Activated CD8-positive, alpha-beta memory T cell treated with anti-CD3 and anti-CD28 coated beads for 36 hours (primary cell): ENCODE data around the gene PDK2. TPM values are rescaled to one million over a fixed set of nuclear protein-coding genes. Genes with fewer than 3 reads are reported as not detected.

Experiments used
- CTCF ChIA-PET: fragments of 350-600 bp; sonication (Branson Sonifier 250); formaldehyde crosslinking; loops from one replicate; lab custom pipeline; 2021; ENCODE audit warnings: antibody characterized with exemption; lab: Charles Lee
- POLR2A ChIA-PET: fragments of 350-600 bp; sonication (Branson Sonifier 250); formaldehyde crosslinking; loops from one replicate; lab custom pipeline; 2021; ENCODE audit warnings: antibody characterized with exemption; lab: Charles Lee
- total RNA-seq, 2 experiments: library from RNA; stranded (reverse); gene quantifications; one replicate each; pipeline ENCODE4 v1.2.3, GENCODE V29; 2021

The PDK2 gene
- total RNA-seq, 2 experiments from 2014 or later, result 15.0 to 18.5 TPM

DNA sequence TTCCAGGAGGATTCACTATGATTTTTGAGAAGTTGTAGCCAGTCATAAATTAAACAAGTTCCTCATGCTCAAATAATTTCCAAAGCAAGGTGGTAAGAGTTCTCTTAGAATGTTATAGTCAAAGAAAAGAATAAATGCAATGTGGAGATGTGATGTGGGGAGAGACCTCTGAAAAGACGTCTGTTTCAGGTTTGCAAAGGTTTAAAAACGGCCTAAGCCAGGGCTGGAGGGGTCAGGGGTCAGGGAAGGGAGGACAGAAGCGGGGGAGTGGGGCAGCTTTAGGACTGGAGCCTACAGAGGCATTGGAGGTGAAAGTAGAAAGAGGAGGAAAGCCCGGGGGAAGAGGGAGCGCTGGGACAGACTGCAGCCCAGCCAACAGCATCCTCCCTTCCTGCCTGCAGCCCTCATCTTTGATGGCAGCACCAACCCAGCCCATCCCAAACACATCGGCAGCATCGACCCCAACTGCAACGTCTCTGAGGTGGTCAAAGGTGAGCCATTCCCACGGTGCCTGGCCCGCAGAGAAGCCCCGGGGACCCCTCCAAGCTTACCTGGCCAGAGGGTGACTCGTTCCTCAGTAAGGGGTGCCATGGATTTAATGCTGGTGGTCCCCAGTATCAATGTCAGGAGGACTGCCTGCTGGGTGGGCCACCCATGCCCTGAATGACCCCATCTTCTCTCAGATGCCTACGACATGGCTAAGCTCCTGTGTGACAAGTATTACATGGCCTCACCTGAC, 11.4 kb downstream of the PDK2 start:
- POLR2A ChIA-PET, result no interaction called here

DNA sequence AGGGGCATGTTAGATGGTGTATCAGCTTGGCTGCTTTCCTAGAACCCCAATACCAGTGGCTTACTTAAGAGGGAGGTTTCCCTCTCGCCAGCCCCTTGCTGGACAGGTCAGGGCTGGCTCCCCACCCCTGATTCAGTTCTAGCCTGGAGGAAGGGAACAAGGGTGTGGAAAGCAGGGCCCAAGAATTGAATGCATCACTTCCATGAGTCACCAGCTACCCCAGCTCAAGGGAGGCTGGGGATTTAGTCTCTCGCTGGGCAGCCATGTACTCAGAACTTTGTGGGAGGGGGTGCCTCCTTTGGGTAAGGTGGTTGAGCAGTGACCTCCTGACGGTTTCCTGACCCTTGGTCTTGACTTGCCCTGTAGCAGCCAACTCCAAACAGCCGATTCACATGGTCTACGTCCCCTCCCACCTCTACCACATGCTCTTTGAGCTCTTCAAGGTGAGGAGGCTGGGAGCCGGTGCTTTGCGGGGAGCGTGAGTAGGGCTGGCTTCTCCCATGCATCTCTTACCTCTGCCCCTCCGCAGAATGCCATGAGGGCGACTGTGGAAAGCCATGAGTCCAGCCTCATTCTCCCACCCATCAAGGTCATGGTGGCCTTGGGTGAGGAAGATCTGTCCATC, 12.8 kb downstream of the PDK2 start:
- CTCF ChIA-PET, result interaction anchor here (1.3 to 2.0 kb wide), 2 partner anchors 14 to 62 kb away, joined by 5 to 7 read pairs; no protein-coding TSS in a partner anchor
- POLR2A ChIA-PET, result no interaction called here

More for the DNA sequence above, 11.4 kb downstream of the PDK2 start:
- CTCF ChIA-PET, result interaction anchor here (2.0 kb wide), 1 partner anchor 12 kb away, joined by 7 read pairs; no protein-coding TSS in a partner anchor

DNA sequence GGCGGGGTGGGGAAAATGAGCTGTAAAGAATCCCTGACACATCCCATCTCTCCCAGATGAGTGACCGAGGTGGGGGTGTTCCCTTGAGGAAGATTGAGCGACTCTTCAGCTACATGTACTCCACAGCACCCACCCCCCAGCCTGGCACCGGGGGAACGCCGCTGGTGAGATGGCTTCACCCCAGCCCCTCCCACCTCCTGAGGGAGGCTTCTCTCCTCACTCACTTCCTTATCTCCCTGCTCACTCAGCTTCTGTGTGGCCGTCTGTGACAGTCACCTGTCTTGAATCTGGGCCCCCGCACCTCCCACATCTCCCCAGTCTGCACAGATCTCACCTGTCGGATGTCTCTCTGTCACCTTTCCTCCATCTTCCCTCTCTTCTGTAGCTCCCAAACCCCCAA, 13.4 kb downstream of the PDK2 start:
- POLR2A ChIA-PET, result no interaction called here
- CTCF ChIA-PET, result interaction anchor here (0.8 to 2.0 kb wide), 4 partner anchors 9 to 61 kb away, joined by 4 to 7 read pairs (median 4); no protein-coding TSS in a partner anchor

DNA sequence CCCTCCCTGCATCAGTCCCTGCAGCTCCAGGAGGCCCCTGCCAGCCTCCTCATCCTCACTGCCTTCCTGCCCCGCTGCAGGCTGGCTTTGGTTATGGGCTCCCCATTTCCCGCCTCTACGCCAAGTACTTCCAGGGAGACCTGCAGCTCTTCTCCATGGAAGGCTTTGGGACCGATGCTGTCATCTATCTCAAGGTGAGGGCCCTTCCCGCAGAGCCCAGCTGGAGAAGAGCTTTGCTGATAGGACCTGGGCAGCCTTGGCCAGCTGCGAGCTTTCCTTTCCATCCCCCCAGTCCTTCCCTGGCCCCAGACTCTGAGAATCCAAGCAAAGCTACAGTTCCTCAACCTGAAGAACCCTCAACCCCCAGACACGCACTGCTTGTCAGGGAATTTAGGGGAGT, 14.1 kb downstream of the PDK2 start:
- POLR2A ChIA-PET, result no interaction called here

DNA sequence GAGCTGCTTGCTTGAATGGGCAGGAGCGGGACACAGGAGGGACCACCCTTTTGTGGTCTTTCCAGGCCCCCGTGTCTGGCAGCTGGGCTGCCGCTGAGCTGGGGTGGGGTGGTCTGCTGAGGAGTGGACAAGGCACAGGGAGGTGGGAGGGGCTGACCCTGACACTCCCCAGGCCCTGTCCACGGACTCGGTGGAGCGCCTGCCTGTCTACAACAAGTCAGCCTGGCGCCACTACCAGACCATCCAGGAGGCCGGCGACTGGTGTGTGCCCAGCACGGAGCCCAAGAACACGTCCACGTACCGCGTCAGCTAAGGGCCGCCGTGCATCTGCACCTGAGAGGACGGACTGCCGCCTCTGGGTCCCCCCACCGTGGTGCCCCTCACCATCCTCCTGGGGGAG, 14.6 kb downstream of the PDK2 start:
- ChIA-PET POLR2A (no interaction called here), CTCF (no interaction called here)

More for the DNA sequence above, 14.1 kb downstream of the PDK2 start:
- CTCF ChIA-PET, result interaction anchor here (0.8 to 1.3 kb wide), 3 partner anchors 9 to 60 kb away, joined by 4 to 5 read pairs (median 4); no protein-coding TSS in a partner anchor

DNA sequence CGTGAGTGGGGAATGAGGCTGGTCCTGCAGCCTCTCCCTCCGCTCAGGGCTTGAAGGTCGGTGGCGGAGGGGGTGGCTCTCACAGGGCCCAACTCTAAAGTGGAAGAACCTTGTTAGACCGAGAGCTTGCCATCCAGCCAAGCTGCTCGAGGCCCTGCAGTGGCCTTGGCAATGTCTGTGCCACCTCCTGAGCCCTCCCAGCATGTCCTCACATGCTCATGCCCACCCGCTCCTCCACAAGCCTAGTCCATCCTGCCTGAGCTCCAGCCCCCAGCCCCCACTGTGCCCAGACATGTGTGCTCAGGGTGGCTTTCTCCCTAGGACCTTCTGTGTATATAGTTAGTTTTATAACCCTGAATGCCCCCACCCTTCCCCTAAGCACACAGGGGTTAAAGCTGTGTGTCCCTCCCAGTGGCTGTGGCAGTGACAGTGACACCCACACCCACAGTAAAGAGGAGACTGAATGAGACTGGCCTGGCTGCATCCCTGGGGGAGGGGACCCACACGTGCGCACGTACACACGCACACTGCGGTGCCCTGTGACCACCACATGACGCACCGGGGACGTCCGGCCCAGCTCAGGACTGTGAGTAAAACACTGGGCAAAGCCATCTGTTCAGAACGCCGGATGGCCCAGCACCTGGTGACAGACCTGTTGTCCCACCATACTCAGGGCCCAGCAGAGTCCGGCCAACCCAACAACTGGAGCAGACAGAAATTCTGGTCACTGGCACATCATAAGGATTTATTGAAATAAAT, 15.6 kb downstream of the PDK2 start:
- ChIA-PET POLR2A (no interaction called here), CTCF (interaction anchor here (0.6 kb wide), 1 partner anchor 24 kb away, joined by 3 read pairs; no protein-coding TSS in a partner anchor)

DNA sequence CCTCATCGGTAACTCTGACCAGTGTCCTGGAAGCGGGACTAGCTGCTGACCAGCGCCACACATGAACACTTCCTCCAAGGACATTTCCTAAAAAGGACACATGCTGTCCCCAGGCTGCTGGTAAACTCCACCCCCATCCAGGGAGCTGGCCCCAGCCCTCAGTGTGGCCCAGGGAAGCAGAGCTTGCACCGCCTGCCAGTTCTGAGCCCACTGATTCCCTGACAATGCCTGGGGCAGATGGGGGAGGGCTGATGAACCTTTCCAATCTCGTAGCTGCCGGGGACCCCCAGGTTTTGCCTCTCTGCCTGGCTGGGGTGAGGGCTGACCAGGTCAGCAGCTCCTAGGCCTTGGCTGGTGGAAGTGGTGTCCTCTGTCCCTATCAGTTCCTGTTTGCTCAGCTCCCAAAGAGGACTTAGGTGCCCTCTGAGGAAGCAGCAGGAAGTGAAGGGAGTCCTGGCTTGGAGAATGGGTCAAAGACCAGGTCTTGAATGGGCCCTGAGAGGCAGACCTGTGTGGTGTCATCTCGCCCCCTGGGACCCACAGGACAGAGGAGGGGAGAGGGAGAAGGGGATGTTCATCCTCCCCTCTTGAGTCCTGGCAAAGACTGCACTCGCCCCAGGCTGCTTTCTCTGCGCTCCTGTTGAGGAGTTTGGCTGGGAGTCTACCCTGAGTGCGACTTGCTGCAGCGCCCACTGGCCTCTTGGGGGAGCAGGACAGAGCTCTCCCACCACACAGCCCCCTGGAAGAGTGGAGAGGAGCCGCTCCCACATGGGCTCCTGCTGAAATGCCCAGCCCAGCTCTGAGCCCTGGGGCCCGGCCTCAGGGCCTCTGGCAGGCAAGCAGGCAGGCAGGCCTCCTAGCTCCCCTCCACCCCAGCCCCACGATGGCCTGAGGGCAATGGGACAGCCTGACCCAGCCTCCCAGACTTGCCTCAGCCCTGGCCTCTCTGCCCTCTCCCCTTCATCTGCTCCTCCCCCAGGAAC, 16.8 kb downstream of the PDK2 start:
- ChIA-PET POLR2A (no interaction called here), CTCF (interaction anchor here (0.9 kb wide), 1 partner anchor 18 kb away, joined by 5 read pairs; no protein-coding TSS in a partner anchor)

DNA sequence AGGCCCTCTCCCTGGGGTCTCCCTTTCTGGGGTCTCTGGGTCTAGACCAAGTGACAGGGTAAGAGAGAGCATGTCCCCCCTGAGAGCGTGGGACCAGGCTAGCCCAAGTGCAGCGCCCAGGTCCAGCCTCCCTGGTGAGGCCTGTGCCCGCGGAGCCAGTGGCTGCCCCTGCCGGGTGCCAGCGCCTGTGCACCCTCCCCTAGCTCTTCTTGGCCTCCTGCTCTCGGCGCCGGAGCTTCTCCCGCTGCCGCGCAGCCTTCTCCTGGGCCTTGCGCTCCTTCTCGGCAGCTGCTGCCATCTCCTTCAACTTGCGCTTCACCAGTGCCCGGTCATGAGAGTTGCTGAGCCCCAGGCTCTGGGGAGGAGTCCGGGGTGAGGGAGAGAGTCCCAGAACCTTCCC, 17.5 kb downstream of the PDK2 start:
- ChIA-PET CTCF (interaction anchor here (0.6 to 0.9 kb wide), 2 partner anchors 19 to 1087 kb away, joined by 3 to 5 read pairs; no protein-coding TSS in a partner anchor), POLR2A (no interaction called here)

DNA sequence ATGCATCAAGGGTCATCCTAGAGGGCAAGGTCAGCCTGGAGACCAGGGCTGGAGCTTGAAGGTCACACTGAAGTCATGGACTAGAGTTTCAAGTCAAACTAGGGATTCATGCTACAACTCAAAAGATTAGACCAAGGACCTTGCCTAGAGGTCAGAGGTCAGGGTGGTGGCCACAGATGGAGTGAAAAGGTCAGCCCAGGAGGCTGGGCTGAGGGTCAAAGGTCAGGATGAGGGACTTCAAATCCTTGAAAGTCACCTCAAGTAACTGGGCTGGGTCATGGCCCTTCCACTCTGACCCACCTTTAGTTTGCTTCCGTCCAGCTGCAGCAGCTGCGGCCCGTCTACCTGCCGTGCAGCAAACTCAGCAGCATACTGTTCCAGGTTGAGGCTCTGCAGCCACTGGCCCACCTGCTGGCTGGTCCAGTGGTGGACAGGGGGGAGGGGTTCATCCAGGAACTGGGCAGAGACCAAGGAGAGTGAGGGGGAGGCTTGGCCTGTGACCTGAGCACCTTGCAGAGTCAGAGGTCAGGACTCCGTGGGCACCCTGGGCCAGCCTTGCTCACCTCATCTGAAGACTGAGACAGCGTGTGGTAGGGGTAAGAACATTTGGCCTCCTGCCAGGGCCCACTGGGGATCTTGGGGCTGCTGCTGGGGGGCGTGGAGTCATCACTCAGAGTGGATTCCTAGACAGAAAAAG, 18.6 kb downstream of the PDK2 start:
- POLR2A ChIA-PET, result no interaction called here
- CTCF ChIA-PET, result interaction anchor here (0.6 to 2.8 kb wide), 7 partner anchors 9 to 314 kb away, joined by 3 to 12 read pairs (median 3); no protein-coding TSS in a partner anchor

DNA sequence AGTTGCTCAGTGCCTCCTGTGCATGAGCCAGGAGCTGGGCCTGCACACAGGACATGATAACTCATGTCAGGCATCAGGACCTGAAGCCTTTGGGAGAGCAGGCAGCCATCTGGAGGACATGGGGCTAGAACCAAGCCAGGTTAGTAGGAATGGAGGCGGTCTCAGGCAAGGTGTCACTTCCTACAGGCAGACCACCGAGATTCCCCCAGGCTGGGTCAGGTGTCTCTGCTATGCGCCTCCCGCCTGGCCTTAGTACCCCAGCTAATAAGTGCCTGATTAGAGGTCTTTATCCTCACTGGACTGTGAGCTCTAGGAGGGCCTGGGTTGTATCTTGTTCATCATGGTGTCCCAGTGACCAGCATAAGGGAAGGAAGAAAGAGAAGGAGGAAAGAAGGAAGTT, 19.2 kb downstream of the PDK2 start:
- CTCF ChIA-PET, result interaction anchor here (1.0 to 4.1 kb wide), 9 partner anchors 8 to 86 kb away, joined by 3 to 25 read pairs (median 4); no protein-coding TSS in a partner anchor
- POLR2A ChIA-PET, result interaction anchor here (0.6 kb wide), 1 partner anchor 226 kb away, joined by 6 read pairs; no protein-coding TSS in a partner anchor

DNA sequence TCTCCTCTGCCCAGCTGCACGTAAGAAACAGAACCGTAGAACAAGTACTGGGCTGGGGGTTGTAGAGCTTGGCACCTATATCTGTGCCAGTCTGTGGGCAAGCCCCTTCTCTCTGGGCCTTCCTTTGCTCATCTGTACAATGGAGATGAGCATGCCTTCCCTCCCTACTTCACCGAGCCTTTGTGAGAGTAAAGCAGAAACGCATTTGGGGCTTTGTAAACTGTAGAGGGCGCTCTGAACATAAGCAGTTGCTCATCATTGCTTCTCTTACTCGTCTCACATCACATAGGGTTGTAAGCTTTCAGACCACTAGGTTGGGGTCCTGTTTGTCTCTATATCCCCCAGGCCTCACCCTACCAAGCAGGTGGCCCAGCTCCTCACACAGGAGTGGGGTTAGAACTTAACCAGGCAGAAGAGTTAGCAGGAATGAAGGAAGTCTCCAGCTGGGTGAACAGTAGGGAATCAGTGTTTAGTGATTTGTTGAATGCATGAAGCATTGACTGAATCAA, 19.8 kb downstream of the PDK2 start:
- CTCF ChIA-PET, result interaction anchor here (0.8 to 4.1 kb wide), 10 partner anchors 10 to 86 kb away, joined by 3 to 25 read pairs (median 4); no protein-coding TSS in a partner anchor
- POLR2A ChIA-PET, result interaction anchor here (0.6 kb wide), 1 partner anchor 226 kb away, joined by 6 read pairs; no protein-coding TSS in a partner anchor

DNA sequence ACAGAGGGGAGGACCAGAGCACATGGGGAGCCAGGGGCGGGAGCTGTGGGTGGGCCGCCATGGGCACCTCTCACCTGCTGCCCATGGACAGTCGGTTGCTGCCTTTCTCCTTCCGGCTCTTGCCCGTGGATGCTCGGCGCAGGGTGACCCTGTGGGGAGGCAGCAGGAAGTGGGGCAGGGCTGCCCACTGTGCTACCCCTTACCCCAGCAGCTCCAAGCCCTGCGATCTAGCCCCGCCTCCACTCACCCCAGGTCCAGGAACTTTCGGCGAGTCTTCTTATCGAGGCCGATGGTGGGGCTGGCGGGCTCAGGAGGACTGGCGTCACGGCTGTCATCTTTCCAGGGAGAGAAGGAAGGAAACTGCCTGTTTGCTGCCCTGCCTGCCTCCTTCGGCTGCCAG, 20.6 kb downstream of the PDK2 start:
- CTCF ChIA-PET, result interaction anchor here (0.8 to 4.1 kb wide), 8 partner anchors 19 to 62 kb away, joined by 3 to 25 read pairs (median 8); no protein-coding TSS in a partner anchor
- POLR2A ChIA-PET, result no interaction called here

DNA sequence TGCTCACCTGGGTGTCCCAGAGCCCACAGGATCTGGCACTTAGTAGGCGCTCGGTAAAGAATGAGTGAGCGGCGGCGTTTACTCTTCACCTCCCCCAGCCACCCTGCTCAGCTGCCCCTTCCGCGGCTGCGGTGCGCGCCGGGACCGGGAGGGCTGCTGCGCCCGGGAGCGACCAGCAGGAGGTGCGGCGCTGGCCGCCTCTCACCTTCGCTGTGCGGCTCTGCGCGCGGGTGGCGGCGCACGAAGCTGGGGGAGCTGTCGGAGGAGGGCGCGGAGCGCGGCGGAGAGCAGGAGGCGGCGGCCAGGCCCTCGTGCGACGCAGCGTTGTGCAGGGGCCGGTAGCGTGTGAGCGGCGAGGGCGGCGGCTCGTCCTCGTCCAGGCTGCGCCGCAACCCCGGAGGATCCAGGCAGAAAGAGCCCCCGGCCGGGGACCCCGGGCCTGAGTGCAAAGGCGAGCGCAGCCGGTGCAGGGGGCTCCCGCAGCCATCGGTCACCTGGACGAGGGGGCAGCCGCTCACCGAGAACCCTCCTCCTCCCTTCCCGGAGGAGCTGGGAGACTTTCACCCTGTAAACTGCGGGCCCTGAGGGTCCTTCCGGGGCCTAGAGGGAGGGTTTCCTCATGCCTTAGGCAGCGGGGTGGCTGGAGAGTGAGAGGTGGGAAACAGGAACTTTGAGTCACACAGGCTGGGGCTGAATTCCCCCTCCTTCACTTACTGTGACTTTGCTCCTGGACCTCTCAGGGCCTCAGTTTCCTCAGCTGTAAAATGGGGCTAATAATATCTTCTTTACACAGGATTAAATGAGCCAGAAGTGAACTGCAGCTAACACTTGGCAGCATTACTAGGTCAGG, 22.3 kb downstream of the PDK2 start:
- POLR2A ChIA-PET, result interaction anchor here (0.5 to 0.6 kb wide), 2 partner anchors 9 to 32 kb away, joined by 3 to 4 read pairs; no protein-coding TSS in a partner anchor
- CTCF ChIA-PET, result interaction anchor here (0.6 to 4.1 kb wide), 15 partner anchors 13 to 235 kb away, joined by 3 to 25 read pairs (median 4); partner anchors contain the start of genes COL1A1, PPP1R9B and SAMD14

DNA sequence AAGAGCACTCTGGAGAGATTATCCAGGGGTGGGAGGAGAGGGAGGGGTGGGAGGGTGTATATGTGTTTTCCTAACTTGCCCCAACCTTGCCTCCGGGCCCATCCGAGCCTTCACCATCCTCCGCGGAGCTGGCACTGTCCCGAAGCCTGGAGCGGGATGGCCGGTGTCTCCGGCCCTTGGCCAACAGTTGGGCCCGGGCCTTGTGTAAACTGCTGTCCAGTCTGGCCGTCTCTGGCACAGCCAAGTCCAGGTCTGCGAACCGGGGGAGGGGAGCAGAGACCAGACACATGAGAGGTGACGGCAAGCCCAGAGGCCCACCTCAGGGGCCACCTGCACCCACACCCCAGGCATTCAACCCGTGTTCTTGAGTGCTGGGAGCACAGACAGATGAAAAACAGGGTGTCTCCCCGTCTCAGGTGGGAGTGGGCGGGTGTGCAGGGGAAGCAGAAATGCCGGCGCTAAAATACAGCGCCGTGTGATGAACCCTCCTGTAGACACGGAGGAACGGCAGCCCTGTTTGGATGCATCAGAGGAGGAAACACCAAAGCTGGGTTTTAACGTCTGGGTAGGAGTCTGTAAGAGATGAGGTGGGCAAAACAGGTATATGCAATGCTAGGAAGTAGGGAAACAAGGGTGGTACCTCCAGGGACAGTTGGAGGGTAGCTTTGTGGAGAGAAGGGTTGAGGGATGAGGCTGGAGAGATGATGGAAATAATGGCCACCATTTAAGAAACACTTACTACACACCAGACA, 23.1 kb downstream of the PDK2 start:
- ChIA-PET CTCF (interaction anchor here (0.9 to 4.1 kb wide), 11 partner anchors 12 to 178 kb away, joined by 3 to 25 read pairs (median 4); partner anchors contain the start of gene SAMD14), POLR2A (interaction anchor here (0.6 kb wide), 1 partner anchor 13 kb away, joined by 3 read pairs; no protein-coding TSS in a partner anchor)

DNA sequence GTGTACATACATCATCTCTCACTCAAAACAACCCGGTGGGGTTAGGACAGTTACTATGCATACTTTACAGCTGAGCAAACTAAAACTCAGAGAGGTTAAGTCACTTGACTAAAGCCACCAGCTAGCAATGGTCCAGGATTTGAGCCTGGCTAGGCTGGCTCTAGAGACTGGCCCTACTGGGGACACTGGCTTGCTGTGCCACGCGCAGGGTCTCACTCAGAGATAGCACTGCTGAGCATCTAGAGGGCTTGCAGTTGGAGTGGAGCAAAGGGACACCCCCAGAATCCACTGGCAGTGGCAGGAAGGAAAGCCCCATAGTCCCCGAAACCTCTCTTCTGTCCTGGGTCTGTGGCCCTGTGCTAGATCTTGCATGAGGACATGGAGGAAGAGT, 23.7 kb downstream of the PDK2 start:
- CTCF ChIA-PET, result interaction anchor here (0.9 to 2.4 kb wide), 6 partner anchors 22 to 178 kb away, joined by 3 to 6 read pairs (median 3); no protein-coding TSS in a partner anchor
- POLR2A ChIA-PET, result interaction anchor here (0.6 kb wide), 1 partner anchor 12 kb away, joined by 3 read pairs; no protein-coding TSS in a partner anchor
